Endothelial cell of umbilical vein (primary cell): ENCODE data around the gene CUL2.

ENCODE experiments used
- EZH2 ChIP-seq: IDR thresholded peaks from 2 replicates; pipeline ENCODE4 v1.6.1; 2012; ENCODE audit warnings: borderline replicate concordance, low read depth, mild to moderate bottlenecking, moderate library complexity, low read length, inconsistent platforms; ENCODE audit not compliant: severe bottlenecking
- JUN ChIP-seq: IDR thresholded peaks from 2 replicates; pipeline ENCODE4 v1.6.1; 2011; ENCODE audit warnings: borderline replicate concordance, low read depth; ENCODE audit not compliant: insufficient read length, insufficient read depth
- MAX ChIP-seq: IDR thresholded peaks from 2 replicates; pipeline ENCODE4 v1.6.1; 2011; ENCODE audit not compliant: insufficient read depth, insufficient read length
- POLR2A ChIP-seq: IDR thresholded peaks from 2 replicates; pipeline ENCODE4 v1.6.1; 2012; ENCODE audit warnings: low read depth, mild to moderate bottlenecking, control low read depth, low read length
- POLR2AphosphoS5 ChIP-seq: IDR thresholded peaks from 2 replicates; pipeline ENCODE4 v1.6.1; 2012; ENCODE audit warnings: low read depth, mild to moderate bottlenecking, control low read depth, low read length, moderate library complexity; ENCODE audit not compliant: insufficient read depth
- TF ChIP-seq, protein P1 (sequence below), 2 donors: IDR thresholded peaks; 1 replicate in 1 of 2; 2 replicates in 1 of 2; pipeline ENCODE4 v1.5.1; 2011; ENCODE audit warnings: low read length in 2 of 2, mild to moderate bottlenecking in 2 of 2, moderate library complexity in 2 of 2, control low read depth in 1 of 2, inconsistent platforms in 1 of 2, low read depth in 1 of 2; ENCODE audit not compliant: insufficient read depth in 1 of 2; ENCODE audit errors: extremely low read depth in 1 of 2

DNA sequence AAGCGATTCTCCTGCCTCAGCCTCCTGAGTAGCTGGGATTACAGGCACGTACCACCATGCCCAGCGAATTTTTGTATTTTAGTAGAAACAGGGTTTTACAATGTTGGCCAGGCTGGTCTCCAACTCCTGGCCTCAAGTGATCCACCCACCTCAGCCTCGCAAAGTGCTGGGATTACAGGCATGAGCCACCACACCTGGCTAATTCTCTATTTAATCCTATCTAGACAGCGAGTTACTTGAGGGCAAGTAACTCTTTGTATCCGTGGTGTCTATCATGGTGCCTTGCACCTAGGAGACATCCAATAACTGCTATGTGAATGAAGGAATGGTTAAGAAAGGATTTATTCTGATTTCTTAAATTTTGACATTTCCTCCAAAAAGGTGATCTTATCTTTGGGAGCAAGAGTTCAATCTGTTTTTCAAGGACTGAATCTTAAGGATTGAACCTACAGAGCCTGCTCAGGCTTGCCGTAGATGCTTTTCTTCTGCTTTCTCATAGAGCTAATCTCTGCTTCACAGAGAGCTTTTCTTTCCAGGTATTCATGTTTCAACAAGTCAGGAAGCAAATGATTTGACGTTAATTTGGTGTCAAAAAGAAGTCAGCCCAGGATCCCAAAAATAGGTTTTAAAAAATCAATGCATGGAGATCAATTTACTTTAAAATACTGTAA lies 101.6 kb downstream of the CUL2 start:
- no peak for TF ChIP-seq POLR2AphosphoS5
- TF ChIP-seq EZH2 = no peak
- TF ChIP-seq POLR2A = no peak
- TF ChIP-seq, protein P1, sequence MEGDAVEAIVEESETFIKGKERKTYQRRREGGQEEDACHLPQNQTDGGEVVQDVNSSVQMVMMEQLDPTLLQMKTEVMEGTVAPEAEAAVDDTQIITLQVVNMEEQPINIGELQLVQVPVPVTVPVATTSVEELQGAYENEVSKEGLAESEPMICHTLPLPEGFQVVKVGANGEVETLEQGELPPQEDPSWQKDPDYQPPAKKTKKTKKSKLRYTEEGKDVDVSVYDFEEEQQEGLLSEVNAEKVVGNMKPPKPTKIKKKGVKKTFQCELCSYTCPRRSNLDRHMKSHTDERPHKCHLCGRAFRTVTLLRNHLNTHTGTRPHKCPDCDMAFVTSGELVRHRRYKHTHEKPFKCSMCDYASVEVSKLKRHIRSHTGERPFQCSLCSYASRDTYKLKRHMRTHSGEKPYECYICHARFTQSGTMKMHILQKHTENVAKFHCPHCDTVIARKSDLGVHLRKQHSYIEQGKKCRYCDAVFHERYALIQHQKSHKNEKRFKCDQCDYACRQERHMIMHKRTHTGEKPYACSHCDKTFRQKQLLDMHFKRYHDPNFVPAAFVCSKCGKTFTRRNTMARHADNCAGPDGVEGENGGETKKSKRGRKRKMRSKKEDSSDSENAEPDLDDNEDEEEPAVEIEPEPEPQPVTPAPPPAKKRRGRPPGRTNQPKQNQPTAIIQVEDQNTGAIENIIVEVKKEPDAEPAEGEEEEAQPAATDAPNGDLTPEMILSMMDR (IDR thresholded peaks at IDR 0.05; ENCODE audit: extremely low read depth in 1 of 2, insufficient read depth in 1 of 2, low read depth in 1 of 2, low read length in 2 of 2) = no peak
- TF ChIP-seq MAX = no peak
- TF ChIP-seq JUN = no peak
